Islet precursor cell (in vitro differentiated cells): ENCODE data around the gene DDX21.
A peak's percentile ranks its signal among the peaks of the same experiment; 100 is the strongest.
"Not testable (repeated sequence)": the region's sequence is repeated elsewhere in the genome, so short reads cannot be mapped to it uniquely, and the experiment has no call there.

Experiments used
- DNase-seq: peaks from one replicate; pipeline ENCODE4 v3.0.0-alpha.2; 2018

The DDX21 gene

GRCh38 chr10:68955832-68956532 is at the start of gene DDX21:
Gene DDX21 (plus strand): TSS chr10:68956170. CDS start chr10:68956226, 56 bp downstream.
- DNase-seq: peak; percentile 95

GRCh38 chr10:68924593-68924992 is 31.4 kb upstream of the DDX21 start:
- no peak for DNase-seq

GRCh38 chr10:68925489-68925888 is 30.5 kb upstream of the DDX21 start:
- DNase-seq: no peak

- not testable (repeated sequence) for DNase-seq
These were observed 26.8 kb upstream of the DDX21 start for GRCh38 chr10:68929157-68929556.

- DNase-seq: not testable (repeated sequence)
These were observed 26.1 kb upstream of the DDX21 start for GRCh38 chr10:68929888-68930287.

GRCh38 chr10:68932860-68933259 is 23.1 kb upstream of the DDX21 start:
- DNase-seq: not testable (repeated sequence)

- DNase-seq: no peak
These were observed 21.0 kb upstream of the DDX21 start for GRCh38 chr10:68934994-68935393.

GRCh38 chr10:68938117-68938516 is 17.9 kb upstream of the DDX21 start:
- no peak for DNase-seq

GRCh38 chr10:68938884-68939283 is 17.1 kb upstream of the DDX21 start:
- DNase-seq: no peak

GRCh38 chr10:68940917-68941316 is 15.1 kb upstream of the DDX21 start:
- not testable (repeated sequence) for DNase-seq

- DNase-seq: no peak
These were observed 5.4 kb upstream of the DDX21 start for GRCh38 chr10:68950598-68950997.

GRCh38 chr10:68954904-68955303 is 1.1 kb upstream of the DDX21 start:
- no peak for DNase-seq

- DNase-seq: no peak
These were observed 577 bp upstream of the DDX21 start for GRCh38 chr10:68955355-68955831.

GRCh38 chr10:68957284-68957615 is 1.3 kb downstream of the DDX21 start:
- no peak for DNase-seq

GRCh38 chr10:68957654-68958053 is 1.7 kb downstream of the DDX21 start:
- no peak for DNase-seq

- DNase-seq: no peak
These were observed 3.9 kb downstream of the DDX21 start for GRCh38 chr10:68959695-68960527.

- DNase-seq: no peak
These were observed 7.2 kb downstream of the DDX21 start for GRCh38 chr10:68963151-68963550.

- DNase-seq: no peak
These were observed 18.0 kb downstream of the DDX21 start for GRCh38 chr10:68973975-68974374.

- DNase-seq: not testable (repeated sequence)
These were observed 20.0 kb downstream of the DDX21 start for GRCh38 chr10:68975936-68976473.

- DNase-seq: not testable (repeated sequence)
These were observed 23.8 kb downstream of the DDX21 start for GRCh38 chr10:68979738-68980137.

GRCh38 chr10:68981074-68981473 is 25.1 kb downstream of the DDX21 start:
- no peak for DNase-seq

GRCh38 chr10:68982389-68982788 is 26.4 kb downstream of the DDX21 start:
- DNase-seq: no peak

- no peak for DNase-seq
These were observed 31.6 kb downstream of the DDX21 start for GRCh38 chr10:68987611-68988010.
